PC-3 (cell line): ENCODE measurements around the gene ZNF792.

Source experiments
- EZH2 ChIP-seq: fragments of 300-600 bp; sonication (generic); IDR thresholded peaks from one replicate; pipeline ENCODE4 v1.6.1; 2017; ENCODE audit warnings: antibody characterized with exemption, mild to moderate bottlenecking, low read length; ENCODE audit not compliant: unreplicated experiment
- EZH2phosphoT487 ChIP-seq: fragments of 300-600 bp; sonication (generic); IDR thresholded peaks from 2 replicates; pipeline ENCODE4 v1.6.1; 2018; ENCODE audit warnings: mild to moderate bottlenecking, antibody characterized with exemption, low read length, borderline replicate concordance
- TF ChIP-seq, protein P1 (sequence below): fragments of 300-600 bp; sonication (generic); conservative IDR thresholded peaks from 2 replicates; pipeline ENCODE4 v1.5.1; 2017; ENCODE audit warnings: antibody characterized with exemption, low read depth, mild to moderate bottlenecking, low read length

DNA sequence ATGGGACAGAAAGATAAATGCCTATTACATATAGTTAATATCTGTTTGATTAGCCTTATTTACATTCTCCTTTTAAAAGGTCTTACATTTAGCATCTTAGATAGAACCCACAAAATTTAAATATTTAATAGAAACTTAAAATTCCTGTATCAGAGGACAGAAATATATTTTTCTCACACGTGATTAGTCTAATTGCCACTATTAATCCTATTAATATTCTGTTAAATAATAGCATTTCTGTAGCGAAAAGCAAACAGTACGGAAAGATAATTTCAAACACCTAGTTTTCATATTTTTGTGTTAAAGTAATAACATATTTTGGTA lies 37.7 kb downstream of the ZNF792 start:
- TF ChIP-seq EZH2 (no peak), EZH2phosphoT487 (no peak)
- TF ChIP-seq, protein P1, sequence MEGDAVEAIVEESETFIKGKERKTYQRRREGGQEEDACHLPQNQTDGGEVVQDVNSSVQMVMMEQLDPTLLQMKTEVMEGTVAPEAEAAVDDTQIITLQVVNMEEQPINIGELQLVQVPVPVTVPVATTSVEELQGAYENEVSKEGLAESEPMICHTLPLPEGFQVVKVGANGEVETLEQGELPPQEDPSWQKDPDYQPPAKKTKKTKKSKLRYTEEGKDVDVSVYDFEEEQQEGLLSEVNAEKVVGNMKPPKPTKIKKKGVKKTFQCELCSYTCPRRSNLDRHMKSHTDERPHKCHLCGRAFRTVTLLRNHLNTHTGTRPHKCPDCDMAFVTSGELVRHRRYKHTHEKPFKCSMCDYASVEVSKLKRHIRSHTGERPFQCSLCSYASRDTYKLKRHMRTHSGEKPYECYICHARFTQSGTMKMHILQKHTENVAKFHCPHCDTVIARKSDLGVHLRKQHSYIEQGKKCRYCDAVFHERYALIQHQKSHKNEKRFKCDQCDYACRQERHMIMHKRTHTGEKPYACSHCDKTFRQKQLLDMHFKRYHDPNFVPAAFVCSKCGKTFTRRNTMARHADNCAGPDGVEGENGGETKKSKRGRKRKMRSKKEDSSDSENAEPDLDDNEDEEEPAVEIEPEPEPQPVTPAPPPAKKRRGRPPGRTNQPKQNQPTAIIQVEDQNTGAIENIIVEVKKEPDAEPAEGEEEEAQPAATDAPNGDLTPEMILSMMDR: no peak
